KMS-11 (cell line): ENCODE measurements around the gene DNAJC4.

ENCODE experiments used
- H2AFZ ChIP-seq: fragments of 200-600 bp; sonication (generic); 2 replicates; pipeline ENCODE4 v1.6.1; 2016; ENCODE audit warnings: antibody characterized with exemption, mixed run types, low read depth
- H3K27ac ChIP-seq: fragments of 200-600 bp; sonication (generic); 2 replicates; pipeline ENCODE4 v1.6.1; 2016; ENCODE audit warnings: mild to moderate bottlenecking, mixed run types
- H3K27me3 ChIP-seq: fragments of 200-600 bp; sonication (generic); 2 replicates; pipeline ENCODE4 v1.6.1; 2017; ENCODE audit warnings: mild to moderate bottlenecking, low read depth, mixed run types, moderate library complexity; ENCODE audit not compliant: insufficient read depth
- H3K36me3 ChIP-seq: fragments of 200-600 bp; sonication (generic); 2 replicates; pipeline ENCODE4 v1.6.1; 2017; ENCODE audit warnings: mild to moderate bottlenecking, mixed run types; ENCODE audit not compliant: insufficient read depth
- H3K4me1 ChIP-seq: fragments of 200-600 bp; sonication (generic); 2 replicates; pipeline ENCODE4 v1.6.1; 2016; ENCODE audit warnings: mild to moderate bottlenecking, low read depth, mixed run types; ENCODE audit not compliant: poor library complexity, severe bottlenecking
- H3K4me2 ChIP-seq: fragments of 200-600 bp; sonication (generic); 2 replicates; pipeline ENCODE4 v1.7.0; 2016; ENCODE audit warnings: mild to moderate bottlenecking, mixed run types
- H3K4me3 ChIP-seq: fragments of 200-600 bp; sonication (generic); IDR thresholded peaks from 2 replicates; pipeline ENCODE4 v1.6.1; 2017; ENCODE audit warnings: low read depth, low read length, mixed read lengths; ENCODE audit not compliant: insufficient read depth
- H3K79me2 ChIP-seq: fragments of 200-600 bp; sonication (generic); 2 replicates; pipeline ENCODE4 v1.6.1; 2016; ENCODE audit warnings: low read depth, mixed run types; ENCODE audit not compliant: insufficient read depth
- H3K9ac ChIP-seq: fragments of 200-600 bp; sonication (generic); 2 replicates; pipeline ENCODE4 v1.6.1; 2016; ENCODE audit warnings: mild to moderate bottlenecking, mixed run types
- H4K20me1 ChIP-seq: fragments of 200-600 bp; sonication (generic); 2 replicates; pipeline ENCODE4 v1.6.1; 2016; ENCODE audit warnings: mild to moderate bottlenecking, mixed run types; ENCODE audit not compliant: insufficient read depth
- TF ChIP-seq, protein P1 (sequence below): fragments of 200-600 bp; sonication (generic); conservative IDR thresholded peaks from 2 replicates; pipeline ENCODE4 v1.6.1; 2017; ENCODE audit warnings: low read depth, mild to moderate bottlenecking, antibody characterized with exemption, low read length, moderate library complexity, mixed read lengths

Gene DNAJC4

DNA sequence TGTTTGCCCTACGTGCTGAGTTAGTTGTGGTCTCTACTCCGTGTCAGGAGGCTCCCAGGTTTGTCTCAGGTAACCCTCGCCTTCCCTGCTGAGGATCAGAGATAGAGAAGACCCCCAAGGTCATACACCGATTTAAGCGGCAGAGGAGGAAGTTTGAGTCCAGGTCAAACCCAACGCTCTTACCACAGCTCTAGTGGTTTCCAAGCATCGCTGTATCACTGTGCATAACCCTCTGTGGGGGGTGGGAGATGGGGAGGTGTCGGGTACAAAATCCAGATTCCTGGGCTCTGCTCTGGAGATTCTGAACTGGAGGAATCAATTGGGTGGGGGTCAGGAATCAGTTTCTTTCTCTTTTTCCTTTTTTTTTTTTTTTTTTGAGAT lies 627 bp downstream of the DNAJC4 start:
- no peaks in the 10 kb centered on the region for H4K20me1 ChIP-seq
- H3K27ac ChIP-seq = peak overlapping the region; percentile 8; the same call in 1 of the 2 replicates
- no peaks in the 10 kb centered on the region for H3K36me3 ChIP-seq
- H3K4me2 ChIP-seq = peak overlapping the region; percentile 76
- no peak overlapping the region for H3K4me3 ChIP-seq
- no peaks in the 10 kb centered on the region for H3K27me3 ChIP-seq
- peak overlapping the region; percentile 70 for H2AFZ ChIP-seq
- H3K79me2 ChIP-seq = no peaks in the 10 kb centered on the region
- peak overlapping the region; percentile 38; the same call in 1 of the 2 replicates for H3K9ac ChIP-seq
- TF ChIP-seq, protein P1, sequence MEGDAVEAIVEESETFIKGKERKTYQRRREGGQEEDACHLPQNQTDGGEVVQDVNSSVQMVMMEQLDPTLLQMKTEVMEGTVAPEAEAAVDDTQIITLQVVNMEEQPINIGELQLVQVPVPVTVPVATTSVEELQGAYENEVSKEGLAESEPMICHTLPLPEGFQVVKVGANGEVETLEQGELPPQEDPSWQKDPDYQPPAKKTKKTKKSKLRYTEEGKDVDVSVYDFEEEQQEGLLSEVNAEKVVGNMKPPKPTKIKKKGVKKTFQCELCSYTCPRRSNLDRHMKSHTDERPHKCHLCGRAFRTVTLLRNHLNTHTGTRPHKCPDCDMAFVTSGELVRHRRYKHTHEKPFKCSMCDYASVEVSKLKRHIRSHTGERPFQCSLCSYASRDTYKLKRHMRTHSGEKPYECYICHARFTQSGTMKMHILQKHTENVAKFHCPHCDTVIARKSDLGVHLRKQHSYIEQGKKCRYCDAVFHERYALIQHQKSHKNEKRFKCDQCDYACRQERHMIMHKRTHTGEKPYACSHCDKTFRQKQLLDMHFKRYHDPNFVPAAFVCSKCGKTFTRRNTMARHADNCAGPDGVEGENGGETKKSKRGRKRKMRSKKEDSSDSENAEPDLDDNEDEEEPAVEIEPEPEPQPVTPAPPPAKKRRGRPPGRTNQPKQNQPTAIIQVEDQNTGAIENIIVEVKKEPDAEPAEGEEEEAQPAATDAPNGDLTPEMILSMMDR = no peak
- peaks cover 34% of the 10 kb centered on the region for H3K4me1 ChIP-seq

DNA sequence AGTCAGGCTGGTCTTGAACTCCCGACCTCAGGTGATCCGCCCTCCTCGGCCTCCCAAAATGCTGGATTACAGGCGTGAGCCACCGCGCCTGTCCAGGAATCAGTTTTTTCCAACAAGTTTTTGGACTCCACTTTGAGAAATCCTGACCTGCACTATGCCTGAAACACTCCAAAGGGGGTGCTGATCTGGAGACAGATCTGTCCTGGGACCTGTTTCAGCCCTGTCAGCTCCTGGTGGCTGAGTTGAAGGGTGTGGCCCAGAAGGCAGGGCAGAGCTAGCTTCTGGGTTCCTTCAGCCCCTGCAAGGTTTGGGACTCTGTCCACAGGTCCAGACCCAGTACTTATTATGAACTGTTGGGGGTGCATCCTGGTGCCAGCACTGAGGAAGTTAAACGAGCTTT lies 1.2 kb downstream of the DNAJC4 start:
- Histone ChIP-seq H3K79me2 (no peaks in the 10 kb centered on the region), H3K4me1 (peaks cover 34% of the 10 kb centered on the region), H3K9ac (no peak overlapping the region), H3K4me2 (peak overlapping the region; percentile 76; the same call in 1 of the 2 replicates), H4K20me1 (no peaks in the 10 kb centered on the region), H3K36me3 (no peaks in the 10 kb centered on the region), H2AFZ (no peak overlapping the region), H3K4me3 (no peak overlapping the region), H3K27ac (no peak overlapping the region), H3K27me3 (no peaks in the 10 kb centered on the region)
- TF ChIP-seq, protein P1 = no peak

DNA sequence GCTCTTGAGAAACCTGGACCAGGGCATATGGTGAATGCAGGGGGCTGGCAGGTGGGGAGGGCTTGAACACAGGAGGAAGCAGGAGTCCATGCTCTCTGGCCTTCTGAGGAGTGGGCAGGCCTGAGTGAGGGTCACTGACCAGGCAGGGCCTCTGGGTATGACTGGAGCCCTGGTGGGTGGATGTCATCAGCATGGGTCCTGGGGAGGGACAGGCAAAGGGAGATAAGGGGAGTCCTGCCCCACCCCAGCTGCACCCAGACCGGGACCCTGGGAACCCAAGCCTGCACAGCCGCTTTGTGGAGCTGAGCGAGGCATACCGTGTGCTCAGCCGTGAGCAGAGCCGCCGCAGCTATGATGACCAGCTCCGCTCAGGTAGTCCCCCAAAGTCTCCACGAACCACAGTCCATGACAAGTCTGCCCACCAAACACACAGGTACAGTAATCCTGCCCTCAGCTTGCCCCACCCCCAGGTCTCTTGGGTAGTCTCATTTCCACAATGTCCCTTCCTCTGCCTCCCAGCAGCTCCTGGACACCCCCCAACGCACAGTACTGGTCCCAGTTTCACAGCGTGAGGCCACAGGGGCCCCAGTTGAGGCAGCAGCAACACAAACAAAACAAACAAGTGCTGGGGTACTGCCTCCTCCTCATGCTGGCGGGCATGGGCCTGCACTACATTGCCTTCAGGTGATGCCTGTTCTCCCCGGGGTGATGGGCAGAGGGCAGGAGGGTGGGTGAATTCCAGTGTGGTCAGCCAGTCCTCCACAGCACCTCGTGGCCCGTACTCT lies 2.0 kb downstream of the DNAJC4 start:
- H4K20me1 ChIP-seq = no peaks in the 10 kb centered on the region
- H3K9ac ChIP-seq = no peak overlapping the region
- no peak overlapping the region for H3K4me2 ChIP-seq
- no peaks in the 10 kb centered on the region for H3K27me3 ChIP-seq
- TF ChIP-seq, protein P1 = no peak
- no peak overlapping the region for H3K4me3 ChIP-seq
- H3K79me2 ChIP-seq = no peaks in the 10 kb centered on the region
- H3K27ac ChIP-seq = no peak overlapping the region
- peaks cover 26% of the 10 kb centered on the region for H3K4me1 ChIP-seq
- H3K36me3 ChIP-seq = no peaks in the 10 kb centered on the region
- no peak overlapping the region for H2AFZ ChIP-seq

DNA sequence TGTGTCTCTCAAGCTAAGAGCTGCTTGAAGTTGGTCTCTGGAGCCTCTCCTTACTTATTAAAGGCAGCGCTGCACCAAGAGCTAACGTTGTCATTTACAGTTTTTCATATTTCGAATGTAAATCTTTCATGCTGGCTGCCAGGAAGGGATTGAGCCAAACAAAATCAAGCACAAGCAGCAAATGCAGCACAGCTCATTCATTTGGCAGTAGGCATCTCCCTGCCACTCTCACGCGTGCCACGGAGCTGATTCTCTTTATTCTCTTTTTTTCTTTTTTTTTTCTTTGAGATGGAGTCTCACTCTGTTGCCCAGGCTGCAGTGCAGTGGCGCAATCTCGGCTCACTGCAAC lies 2.6 kb downstream of the DNAJC4 start:
- Histone ChIP-seq H3K36me3 (no peaks in the 10 kb centered on the region), H3K79me2 (no peaks in the 10 kb centered on the region), H3K4me3 (no peak overlapping the region), H3K4me1 (peaks cover 23% of the 10 kb centered on the region), H3K4me2 (no peak overlapping the region), H3K27me3 (no peaks in the 10 kb centered on the region), H4K20me1 (no peaks in the 10 kb centered on the region), H3K9ac (no peak overlapping the region), H2AFZ (no peak overlapping the region), H3K27ac (no peak overlapping the region)
- TF ChIP-seq, protein P1 = no peak
